PC-9 (cell line): ENCODE results near the gene FAXDC2.

Experiments used
- EZH2 ChIP-seq: fragments of 200-600 bp; sonication (generic); IDR thresholded peaks from 2 replicates; pipeline ENCODE4 v1.8.0; 2017; ENCODE audit warnings: antibody characterized with exemption, low read depth
- TF ChIP-seq, protein P1 (sequence below): fragments of 200-600 bp; sonication (generic); conservative IDR thresholded peaks from 2 replicates; pipeline ENCODE4 v1.6.1; 2017; ENCODE audit warnings: mixed run types, antibody characterized with exemption, mild to moderate bottlenecking, moderate library complexity

DNA sequence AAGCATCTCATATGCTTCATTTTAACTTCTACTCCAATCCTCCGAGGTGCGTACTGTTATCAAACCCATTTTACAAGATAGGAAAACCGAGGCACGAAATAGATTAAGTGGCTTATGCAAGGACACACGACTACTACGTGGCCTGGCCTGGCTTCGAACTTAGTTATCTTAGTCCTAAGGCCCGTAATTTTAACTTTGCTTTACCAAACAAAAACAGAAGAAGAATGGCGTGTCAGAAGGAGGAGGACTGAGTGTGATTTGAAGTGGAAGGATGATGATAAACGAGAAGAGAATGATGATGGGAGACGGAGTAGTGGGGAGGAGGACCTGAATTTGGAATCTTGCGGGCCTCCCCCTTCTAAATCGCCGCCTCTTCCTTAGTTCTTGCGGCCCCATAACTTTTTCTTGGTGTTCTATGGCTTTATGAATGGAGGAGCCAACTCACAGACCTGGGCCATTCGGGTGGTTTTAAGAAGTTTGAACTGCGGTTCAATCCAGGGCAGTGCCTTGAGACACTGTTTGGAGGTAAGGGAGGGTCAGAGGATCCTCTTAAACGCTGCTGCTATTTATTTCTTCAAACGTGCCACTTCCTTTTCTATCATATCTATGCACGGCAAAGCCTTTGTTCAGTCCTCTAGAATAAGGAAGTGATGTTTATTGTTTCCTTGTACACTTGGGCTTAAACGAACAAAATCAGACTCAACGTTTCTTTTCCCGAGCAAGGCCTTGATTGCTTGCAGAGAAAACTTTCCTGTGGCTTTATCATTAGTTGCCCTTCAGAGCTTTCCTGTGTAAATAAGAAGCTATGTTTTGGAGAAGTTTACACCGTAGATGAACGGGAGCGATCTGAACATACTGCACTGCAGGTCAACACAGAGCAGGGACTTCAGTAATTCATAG lies 8.8 kb upstream of the FAXDC2 start:
- TF ChIP-seq, protein P1, sequence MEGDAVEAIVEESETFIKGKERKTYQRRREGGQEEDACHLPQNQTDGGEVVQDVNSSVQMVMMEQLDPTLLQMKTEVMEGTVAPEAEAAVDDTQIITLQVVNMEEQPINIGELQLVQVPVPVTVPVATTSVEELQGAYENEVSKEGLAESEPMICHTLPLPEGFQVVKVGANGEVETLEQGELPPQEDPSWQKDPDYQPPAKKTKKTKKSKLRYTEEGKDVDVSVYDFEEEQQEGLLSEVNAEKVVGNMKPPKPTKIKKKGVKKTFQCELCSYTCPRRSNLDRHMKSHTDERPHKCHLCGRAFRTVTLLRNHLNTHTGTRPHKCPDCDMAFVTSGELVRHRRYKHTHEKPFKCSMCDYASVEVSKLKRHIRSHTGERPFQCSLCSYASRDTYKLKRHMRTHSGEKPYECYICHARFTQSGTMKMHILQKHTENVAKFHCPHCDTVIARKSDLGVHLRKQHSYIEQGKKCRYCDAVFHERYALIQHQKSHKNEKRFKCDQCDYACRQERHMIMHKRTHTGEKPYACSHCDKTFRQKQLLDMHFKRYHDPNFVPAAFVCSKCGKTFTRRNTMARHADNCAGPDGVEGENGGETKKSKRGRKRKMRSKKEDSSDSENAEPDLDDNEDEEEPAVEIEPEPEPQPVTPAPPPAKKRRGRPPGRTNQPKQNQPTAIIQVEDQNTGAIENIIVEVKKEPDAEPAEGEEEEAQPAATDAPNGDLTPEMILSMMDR: no peak
- no peak for TF ChIP-seq EZH2
